Measurements from ENCODE around the gene ADGRL3.

- TF ChIP-seq CTCF (IDR thresholded peaks at IDR 0.05) (no peak), POLR2A (IDR thresholded peaks at IDR 0.05) (no peak), POLR2AphosphoS5 (IDR thresholded peaks at IDR 0.05) (no peak)
These were observed 466.1 kb downstream of the ADGRL3 start for GRCh38 chr4:61666244-61666643.

All from suprapubic skin (tissue), 4 donors.